Stimulated activated naive CD4-positive, alpha-beta T cell (primary cell): ENCODE data around the gene NCK1.

ENCODE experiments used
- DNase-seq, 6 experiments: peaks; one replicate each; lab custom pipeline; 2025; lab: John Stamatoyannopoulos, UW

The NCK1 gene

DNA sequence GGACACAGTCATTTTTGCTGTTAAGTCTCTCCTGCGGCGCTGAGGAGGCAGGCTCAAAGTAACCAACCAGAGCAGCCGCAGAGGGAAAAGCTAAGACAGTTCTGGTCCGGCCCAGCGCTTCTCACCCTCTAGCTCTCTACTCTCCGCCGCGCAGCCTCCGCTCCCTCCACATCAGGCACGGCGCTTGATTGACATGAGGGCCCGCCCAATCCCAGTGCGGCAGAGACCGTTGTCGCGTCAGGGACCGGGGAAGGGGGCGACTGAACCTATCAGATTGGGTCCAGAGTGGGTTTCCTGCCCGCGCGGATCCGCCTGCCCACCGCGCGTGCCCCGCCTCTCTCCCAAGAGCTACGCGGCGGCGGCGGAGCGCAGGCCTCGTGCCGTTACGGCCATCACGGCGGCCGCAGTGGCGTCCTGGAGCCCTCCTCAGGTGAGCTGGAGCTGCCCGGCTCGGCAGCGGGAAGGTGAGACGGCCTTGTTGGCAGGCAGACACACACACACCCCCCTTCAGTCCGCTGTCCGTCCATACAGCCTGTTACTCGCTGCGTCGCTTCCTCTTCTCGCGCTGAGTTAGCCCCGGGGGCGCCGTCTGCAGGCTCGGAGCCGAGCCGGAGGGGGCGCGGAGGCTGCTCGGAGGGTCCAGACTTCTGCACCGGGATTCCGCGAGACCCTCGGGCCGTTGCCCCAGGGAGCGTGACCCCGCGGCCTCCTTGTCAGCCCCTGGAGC lies at the start of gene NCK1:
Gene NCK1, plus strand, starts transcription at position 319 of the 727 bp plus-strand sequence. CDS start 65,794 bp downstream, outside the sequence.
- DNase-seq: peak; percentile 96 to 99 (median 98)

GRCh38 chr3:136817448-136817847 lies 44.6 kb upstream of the NCK1 start:
- no peak for DNase-seq

GRCh38 chr3:136818191-136818768 lies 43.7 kb upstream of the NCK1 start:
- no peak for DNase-seq

- peak in 2 of 6 experiments; percentile 7 to 12 for DNase-seq
Measured at GRCh38 chr3:136818769-136819391, 43.1 kb upstream of the NCK1 start, which contains the start of gene SLC35G2. Gene SLC35G2 (plus strand): TSS chr3:136819126. CDS start chr3:136854461, 35,335 bp downstream.

DNA sequence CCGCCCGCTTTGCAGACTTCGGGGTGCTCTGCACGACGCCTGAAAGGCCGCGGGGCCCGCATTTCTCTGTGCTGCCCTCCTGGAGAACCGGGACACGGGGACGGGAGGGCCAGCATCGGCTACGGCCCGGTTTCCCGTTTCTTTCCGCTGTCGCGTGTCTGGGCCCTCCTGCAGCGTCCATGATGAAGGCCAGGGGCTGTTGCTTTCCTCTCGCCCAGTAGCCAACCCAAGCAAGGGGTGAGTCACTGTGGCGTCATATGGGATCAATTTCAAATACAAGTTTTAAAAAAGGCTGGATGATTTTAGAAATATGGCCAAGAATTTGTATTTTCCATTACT lies 42.6 kb upstream of the NCK1 start:
- peak in 1 of 6 experiments; percentile 27 for DNase-seq

GRCh38 chr3:136819731-136820679 lies 42.0 kb upstream of the NCK1 start:
- DNase-seq: peak in 2 of 6 experiments; percentile 12 to 27

DNA sequence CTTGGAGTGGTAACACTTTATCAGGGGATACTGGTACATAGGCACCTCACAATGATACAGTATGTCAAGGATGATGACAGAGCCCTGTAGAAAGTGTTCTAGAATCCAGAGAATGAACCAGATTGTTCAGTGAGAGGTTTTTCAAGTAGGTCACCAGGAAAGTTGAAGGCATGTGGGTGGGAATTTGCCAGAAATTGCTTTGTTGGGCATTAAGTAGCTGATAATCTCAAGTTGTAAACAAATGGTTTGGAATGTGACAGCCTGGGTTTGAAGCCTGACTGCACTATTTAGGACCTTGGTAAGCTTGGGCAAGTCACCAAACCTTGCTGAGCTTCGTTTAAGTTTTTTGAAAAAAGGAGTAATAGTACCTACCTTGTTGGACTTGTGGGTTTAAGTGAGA lies 30.5 kb upstream of the NCK1 start:
- no peak for DNase-seq

GRCh38 chr3:136835089-136835812 lies 26.8 kb upstream of the NCK1 start:
- DNase-seq: no peak

DNA sequence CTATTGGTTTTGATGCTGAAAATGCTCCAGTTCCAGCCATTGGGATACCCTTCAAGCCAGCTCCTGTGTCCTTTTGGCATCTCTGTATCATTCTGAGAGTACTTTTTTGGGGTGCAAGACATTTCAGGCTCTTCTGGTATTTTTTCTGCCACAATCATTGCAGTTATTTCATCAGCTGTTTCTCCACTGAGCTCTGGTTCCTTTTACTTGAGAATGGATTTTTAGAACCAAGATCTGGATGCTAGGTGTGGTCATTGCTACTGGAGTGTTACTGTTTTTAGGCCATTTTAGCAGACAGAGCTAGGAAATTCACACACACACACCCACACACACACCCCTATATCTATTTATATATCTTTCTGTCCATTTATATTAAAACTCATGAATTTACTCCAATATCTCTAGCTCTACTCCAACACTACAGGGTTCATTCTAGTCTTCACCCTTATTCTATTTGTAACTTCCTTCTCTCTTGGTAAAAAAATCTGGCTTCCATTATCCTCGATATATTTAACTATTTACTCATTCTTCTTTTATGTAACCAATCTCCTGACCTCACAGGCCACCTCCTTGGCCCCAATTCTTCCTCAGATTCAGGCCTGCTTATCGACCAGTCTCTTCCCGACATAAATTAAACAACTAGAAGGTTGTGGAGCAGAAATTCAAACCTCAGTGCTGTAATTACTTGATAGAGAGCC lies 26.0 kb upstream of the NCK1 start:
- DNase-seq: no peak

GRCh38 chr3:136836511-136837156 lies 25.4 kb upstream of the NCK1 start:
- DNase-seq: no peak

DNA sequence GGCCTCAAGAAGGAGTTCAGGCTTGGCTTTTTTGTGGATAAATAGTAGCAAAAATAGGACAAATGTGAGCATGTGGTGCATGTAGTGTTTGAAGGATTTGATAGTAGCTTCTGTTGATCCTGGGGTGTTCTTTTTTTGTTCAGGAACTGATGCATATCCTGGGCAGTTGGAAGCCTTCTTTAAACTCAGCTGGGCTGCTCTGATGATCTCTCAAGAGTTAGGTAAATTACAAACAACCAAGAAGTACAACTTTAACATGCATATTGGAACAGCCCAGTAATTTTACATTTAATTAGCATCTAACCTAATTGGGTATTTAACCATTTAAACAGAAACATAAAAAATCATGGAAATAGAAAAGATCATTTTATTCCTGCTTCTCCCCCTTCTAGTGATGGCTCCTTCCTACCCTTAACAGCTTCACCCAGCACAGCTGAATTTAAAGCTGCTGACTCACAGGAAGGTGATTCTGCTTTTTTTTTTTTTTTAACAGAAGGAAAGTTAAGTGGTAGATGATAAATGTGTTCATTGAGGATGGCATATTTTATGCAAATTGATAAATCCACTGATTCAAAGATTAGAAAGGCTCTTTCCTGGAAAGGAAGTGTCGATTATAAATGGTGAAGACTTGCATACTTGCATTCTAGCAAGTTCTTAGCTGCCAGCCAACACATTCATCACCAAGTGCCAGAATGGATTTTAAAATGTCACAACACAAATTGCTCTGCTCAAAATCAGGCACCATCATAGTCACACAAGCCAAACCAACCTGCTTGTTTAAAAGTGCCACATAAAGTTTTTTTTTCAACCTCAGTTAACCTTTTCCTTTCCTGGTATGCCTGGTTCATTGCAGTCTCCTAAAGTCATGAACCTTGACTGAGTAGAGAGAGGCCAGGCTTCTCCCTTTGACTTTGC lies 23.1 kb upstream of the NCK1 start:
- DNase-seq: no peak

- DNase-seq: no peak
Measured at GRCh38 chr3:136839556-136839931, 22.5 kb upstream of the NCK1 start.

DNA sequence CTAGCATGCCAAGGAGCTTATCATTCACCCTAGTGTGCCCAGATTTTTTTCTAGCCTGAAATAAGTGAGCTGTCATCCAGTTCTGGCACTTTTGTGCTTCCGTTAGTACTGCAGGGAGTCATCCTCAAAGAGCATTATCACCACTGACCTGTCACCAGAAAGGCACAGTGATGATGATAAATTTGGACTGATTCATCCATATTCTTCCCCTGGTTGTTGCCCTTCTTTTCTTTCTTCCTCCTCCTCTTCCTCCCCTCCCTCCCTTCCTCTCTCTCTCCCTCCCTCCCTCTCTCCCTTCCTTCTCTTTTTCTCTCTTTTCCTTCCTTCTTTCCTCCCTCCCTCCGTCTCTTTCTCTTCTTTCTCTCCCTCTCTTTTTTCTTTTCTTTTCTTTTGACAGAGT lies 21.8 kb upstream of the NCK1 start:
- no peak for DNase-seq

DNA sequence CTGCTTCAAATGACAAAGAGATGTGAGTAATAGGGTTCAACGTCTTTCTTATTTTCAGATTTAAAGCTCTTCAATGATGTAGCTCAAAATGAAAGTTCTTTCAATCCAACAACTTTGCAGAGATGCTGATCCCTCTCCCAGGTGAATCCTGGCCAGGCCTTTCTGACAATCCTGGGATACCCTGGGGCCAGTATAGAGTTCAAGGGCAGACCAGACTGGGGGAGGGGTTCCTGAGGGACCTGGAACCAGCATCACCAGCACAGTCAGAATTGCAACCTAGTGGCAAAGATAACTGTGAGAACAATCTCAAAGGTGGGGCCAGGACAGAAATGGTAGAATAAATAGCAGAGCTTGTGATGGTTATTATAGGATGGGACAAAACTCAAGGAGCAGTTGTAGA lies 19.7 kb upstream of the NCK1 start:
- no peak for DNase-seq

DNA sequence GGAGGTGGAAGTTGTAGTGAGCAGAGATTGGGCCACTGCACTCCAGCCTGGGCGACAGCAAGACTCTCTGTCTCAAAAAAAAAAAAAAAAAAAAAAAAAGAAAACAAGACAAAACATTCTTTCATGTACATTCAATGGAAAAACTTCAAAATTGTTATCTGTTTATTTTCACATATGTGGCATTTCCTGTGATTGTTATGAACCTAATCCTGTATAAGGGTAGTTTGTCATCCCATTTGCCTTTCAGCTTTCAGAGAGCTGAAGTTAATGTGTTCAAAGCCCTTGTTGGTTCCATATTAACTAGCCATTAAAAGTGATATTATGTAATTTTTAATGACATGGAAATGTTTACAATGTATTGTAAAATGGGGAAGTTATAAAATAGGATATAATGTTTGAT lies 17.3 kb upstream of the NCK1 start:
- no peak for DNase-seq

DNA sequence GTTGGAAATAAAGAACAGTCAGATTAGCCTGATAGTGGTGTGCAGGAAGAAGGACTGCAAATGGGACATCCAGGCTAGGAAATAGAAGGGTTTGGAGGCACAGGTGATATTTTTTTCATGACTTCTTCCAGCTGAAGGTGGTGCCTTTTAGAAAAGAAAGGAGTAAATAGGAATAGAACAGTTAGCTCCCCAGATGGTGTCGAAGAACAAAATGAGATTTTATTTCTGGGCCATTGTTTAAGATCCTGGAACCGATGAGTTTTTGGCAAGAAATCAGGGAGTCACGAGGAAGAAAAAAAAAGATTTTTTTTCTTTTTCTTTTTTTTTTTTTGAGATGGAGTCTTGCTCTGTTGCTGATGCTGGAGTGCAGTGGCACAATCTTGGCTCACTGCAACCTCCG lies 9.8 kb upstream of the NCK1 start:
- no peak for DNase-seq

DNA sequence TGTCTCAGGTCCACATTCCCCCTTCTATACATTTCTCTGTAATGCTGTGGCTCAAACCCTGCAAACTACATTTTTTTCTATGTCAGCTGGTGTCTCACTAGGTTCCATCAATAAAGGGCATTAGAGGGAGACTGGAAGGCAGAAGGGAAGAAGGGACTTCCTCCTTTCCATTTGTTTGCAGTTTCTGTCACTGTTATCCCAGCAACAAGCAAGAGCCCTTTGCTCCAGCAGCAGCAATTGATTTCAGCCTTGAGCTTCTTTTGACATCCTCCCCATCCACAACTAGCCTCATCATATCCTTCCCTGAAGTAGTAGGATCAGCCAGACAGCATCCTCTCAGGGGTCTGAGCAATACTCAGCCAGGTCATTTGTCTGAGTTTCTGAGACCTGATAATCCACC lies 5.3 kb upstream of the NCK1 start:
- no peak for DNase-seq

- DNase-seq: no peak
Measured at GRCh38 chr3:136858381-136858780, 3.6 kb upstream of the NCK1 start.

GRCh38 chr3:136860541-136860940 lies 1.5 kb upstream of the NCK1 start:
- peak in 1 of 6 experiments; percentile 23 for DNase-seq
